NCI-H146 (cell line): ENCODE data around the gene CPSF3.

Experiments used
- DNase-seq: peaks from one replicate; lab custom pipeline; 2025; lab: John Stamatoyannopoulos, UW

CPSF3 gene

DNA sequence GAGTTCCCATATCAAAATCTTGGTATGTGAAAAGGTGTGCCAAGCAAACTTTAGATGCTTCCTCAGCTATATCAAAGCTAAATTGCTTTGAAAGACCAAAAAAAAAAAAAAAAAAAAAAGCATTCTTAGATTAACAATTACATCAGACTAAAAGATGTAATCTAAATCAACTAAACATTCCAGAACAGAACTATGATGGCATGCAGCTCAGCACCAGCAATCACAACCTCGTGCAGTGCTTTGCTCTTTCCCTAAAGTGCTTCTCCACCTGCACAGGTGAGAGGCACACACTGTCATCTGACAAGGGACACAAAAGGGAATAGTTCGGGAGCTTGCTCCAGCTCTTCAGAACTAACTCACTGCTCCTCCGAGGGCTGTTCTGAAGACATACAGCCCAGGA, 94.7 kb downstream of the CPSF3 start:
- DNase-seq, result no peak

DNA sequence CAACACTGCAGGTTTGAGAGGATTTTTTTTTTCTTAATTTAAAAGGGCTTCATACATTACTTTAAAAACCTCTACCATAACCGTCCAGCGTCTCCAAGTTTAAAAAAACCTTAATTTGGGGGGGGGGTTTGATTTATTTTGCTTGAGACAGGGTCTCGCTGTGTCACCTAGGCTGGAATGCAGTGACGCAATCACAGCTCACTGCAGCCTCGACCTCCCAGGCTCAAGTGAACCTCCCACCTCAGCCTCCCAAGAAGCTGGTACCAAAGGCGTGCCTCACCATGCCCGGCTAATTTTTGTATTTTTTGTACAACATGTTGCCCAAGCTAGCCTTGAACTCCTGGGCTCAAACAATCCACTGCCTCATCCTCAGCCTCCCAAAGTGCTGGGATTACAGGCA, 95.3 kb downstream of the CPSF3 start:
- no peak for DNase-seq

GRCh38 chr2:9519250-9519649, 95.8 kb downstream of the CPSF3 start:
- DNase-seq, result no peak
